Tibial artery (tissue), 4 donors: ENCODE results near the gene LRRC8D.

Experiments
- DNase-seq, 2 donors: peaks; one replicate each; pipeline ENCODE4 v3.0.0-alpha.2; 2019
- H3K27ac ChIP-seq, 2 donors: fragments of 200-600 bp; sonication (generic) in 1 of 2; 1 replicate in 1 of 2; 2 replicates in 1 of 2; pipeline ENCODE4 v1.5.1; 2018 to 2019; ENCODE audit warnings: mild to moderate bottlenecking in 1 of 2
- H3K27me3 ChIP-seq, 2 donors: fragments of 200-600 bp; sonication (generic) in 1 of 2; one replicate each; pipeline versions ENCODE4 v1.5.1 to v1.6.0; 2016 to 2019
- H3K36me3 ChIP-seq, 3 donors: fragments of 200-600 bp; sonication (generic) in 2 of 3; one replicate each; pipeline ENCODE4 v1.5.1; 2016 to 2019; ENCODE audit warnings: mild to moderate bottlenecking in 2 of 3
- H3K4me1 ChIP-seq, 4 donors: fragments of 200-600 bp; sonication (generic) in 2 of 4; 1 replicate in 3 of 4; 2 replicates in 1 of 4; pipeline ENCODE4 v1.5.1; 2016 to 2019
- H3K4me3 ChIP-seq, 2 donors: fragments of 200-600 bp; sonication (generic) in 1 of 2; 1 replicate in 1 of 2; 2 replicates in 1 of 2; pipeline ENCODE4 v1.5.1; 2018 to 2019; ENCODE audit warnings: mild to moderate bottlenecking in 2 of 2
- H3K9me3 ChIP-seq, 3 donors: fragments of 200-600 bp; sonication (generic) in 1 of 3; one replicate each; pipeline ENCODE4 v1.5.1; 2016 to 2019
- CTCF ChIP-seq, 2 experiments: fragments of 200-600 bp in 1 of 2; fragments of 450-650 bp in 1 of 2; IDR thresholded peaks; one replicate each; pipeline ENCODE4 v1.5.1; 2017 to 2019; ENCODE audit warnings: antibody characterized with exemption in 2 of 2, mild to moderate bottlenecking in 1 of 2, moderate library complexity in 1 of 2
- intact Hi-C: fragments of 100-400 bp; cut with DNase I; formaldehyde crosslinking; loops from one replicate; pipeline ENCODE4 v1.15.0; 2023; ENCODE audit warnings: low total_unique reads

LRRC8D gene

GRCh38 chr1:89837510-89837909, 16.7 kb downstream of the LRRC8D start:
- no peak for DNase-seq
- Histone ChIP-seq H3K9me3 (no peaks in the 10 kb centered on the region), H3K4me3 (no peak overlapping the region), H3K4me1 (peaks cover 0 to 4% (median 1%) of the 10 kb centered on the region in 4 donors), H3K36me3 (no peaks in the 10 kb centered on the region), H3K27me3 (no peaks in the 10 kb centered on the region), H3K27ac (no peak overlapping the region)
- intact Hi-C loops = no loop called here
- TF ChIP-seq CTCF (IDR thresholded peaks at IDR 0.05) = no peak

GRCh38 chr1:89839516-89839915, 18.7 kb downstream of the LRRC8D start:
- Histone ChIP-seq H3K9me3 (no peaks in the 10 kb centered on the region), H3K4me3 (no peak overlapping the region), H3K36me3 (no peaks in the 10 kb centered on the region), H3K4me1 (peaks cover 0 to 14% (median 7%) of the 10 kb centered on the region in 4 donors), H3K27me3 (no peaks in the 10 kb centered on the region), H3K27ac (no peak overlapping the region)
- intact Hi-C loops = no loop called here
- no peak for TF ChIP-seq CTCF (IDR thresholded peaks at IDR 0.05)
- DNase-seq = no peak

- Histone ChIP-seq H3K27me3 (no peaks in the 10 kb centered on the region), H3K27ac (no peak overlapping the region), H3K9me3 (no peaks in the 10 kb centered on the region), H3K4me3 (no peak overlapping the region), H3K4me1 (peaks cover 0 to 14% (median 7%) of the 10 kb centered on the region in 4 donors), H3K36me3 (no peaks in the 10 kb centered on the region)
- no peak for TF ChIP-seq CTCF (IDR thresholded peaks at IDR 0.05)
- no peak for DNase-seq
- intact Hi-C loops = no loop called here
Observed at GRCh38 chr1:89841507-89841906, 20.7 kb downstream of the LRRC8D start.

GRCh38 chr1:89842567-89843272, 21.9 kb downstream of the LRRC8D start:
- H3K4me1 ChIP-seq = peaks cover 0 to 14% (median 7%) of the 10 kb centered on the region in 4 donors
- H3K4me3 ChIP-seq = peak overlapping the region; percentile 62 to 72
- intact Hi-C loops = no loop called here
- H3K9me3 ChIP-seq = no peaks in the 10 kb centered on the region
- no peaks in the 10 kb centered on the region for H3K36me3 ChIP-seq
- no peaks in the 10 kb centered on the region for H3K27me3 ChIP-seq
- H3K27ac ChIP-seq = peak overlapping the region in 1 of 2 donors; percentile 69
- DNase-seq = no peak
- TF ChIP-seq CTCF (IDR thresholded peaks at IDR 0.05) = no peak

GRCh38 chr1:89843273-89844130, 22.7 kb downstream of the LRRC8D start:
- Histone ChIP-seq H3K9me3 (no peaks in the 10 kb centered on the region), H3K27me3 (no peaks in the 10 kb centered on the region), H3K27ac (peak overlapping the region; percentile 56 to 69), H3K36me3 (no peaks in the 10 kb centered on the region), H3K4me3 (peak overlapping the region; percentile 62 to 72), H3K4me1 (peaks cover 0 to 14% (median 7%) of the 10 kb centered on the region in 4 donors)
- TF ChIP-seq CTCF (IDR thresholded peaks at IDR 0.05) = peak; percentile 60 to 61
- intact Hi-C loops = no loop called here
- DNase-seq = peak; percentile 58 to 68
